ENCODE data around the gene FOXP1.
"Not testable (repeated sequence)": the region's sequence is repeated elsewhere in the genome, so short reads cannot be mapped to it uniquely, and the experiment has no call there.

FOXP1 gene

DNA sequence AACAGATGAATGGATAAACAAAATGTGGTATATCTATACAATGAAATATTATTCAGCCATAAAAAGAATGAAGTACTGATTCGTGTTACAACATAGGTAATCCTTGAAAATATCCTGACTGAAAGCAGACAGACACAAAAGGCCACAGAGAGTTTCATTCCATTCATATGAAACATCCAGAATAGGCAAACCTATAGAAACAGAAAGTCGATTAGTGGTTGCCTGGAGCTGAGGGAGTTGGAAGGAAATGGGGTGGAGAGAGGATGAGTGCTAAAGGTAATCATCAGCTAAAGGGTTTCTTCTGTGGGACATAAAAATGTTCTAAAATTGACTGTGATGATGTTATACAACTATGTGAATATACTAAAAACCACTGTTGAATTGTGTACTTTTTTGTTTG, 22.9 kb downstream of the FOXP1 start:
- no peak for DNase-seq

DNA sequence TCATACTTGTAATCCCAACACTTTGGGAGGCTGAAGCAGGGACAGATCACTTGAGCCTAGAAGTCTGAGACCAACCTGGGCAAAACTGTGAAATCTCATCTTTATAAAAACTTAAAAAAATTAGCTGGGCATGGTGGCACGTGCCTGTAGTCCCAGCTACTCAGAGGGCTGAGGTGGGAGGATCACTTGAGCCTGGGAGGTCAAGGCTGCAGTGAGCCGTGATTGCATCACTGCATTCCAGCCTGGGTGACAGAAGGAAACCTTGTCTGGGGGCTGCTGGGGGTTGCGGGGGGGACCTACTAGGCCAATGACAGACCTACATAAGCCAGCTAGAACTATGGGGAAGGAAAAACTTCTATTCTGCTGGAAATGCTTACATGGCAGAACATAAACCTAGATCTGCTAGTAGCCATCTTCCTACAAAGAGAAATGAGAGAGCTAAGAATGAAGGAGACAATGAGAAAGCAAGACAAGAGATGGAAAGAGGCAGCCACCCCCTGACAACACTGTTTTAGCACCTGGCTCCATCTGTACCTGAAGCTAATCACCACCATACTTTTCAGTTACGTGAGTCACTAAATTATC, 23.9 kb downstream of the FOXP1 start:
- no peak for DNase-seq

DNA sequence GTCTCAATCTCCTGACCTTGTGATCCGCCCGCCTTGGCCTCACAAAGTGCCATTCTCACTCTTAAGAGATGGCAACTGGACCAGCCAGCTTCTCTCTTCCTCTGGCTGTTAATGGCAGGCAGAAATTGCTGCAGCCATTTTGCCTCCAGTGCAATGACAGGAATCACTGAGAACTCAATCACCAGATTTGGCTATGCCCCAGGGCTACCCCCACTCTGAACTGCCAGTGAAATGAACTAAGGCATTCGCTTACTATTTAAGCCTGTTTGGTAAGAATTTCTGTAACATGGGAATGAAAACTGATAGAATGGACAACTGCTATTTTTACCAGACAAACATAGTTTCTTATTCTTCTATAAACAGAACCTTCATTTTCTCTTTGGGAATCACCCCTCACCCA, 24.5 kb downstream of the FOXP1 start:
- DNase-seq, result no peak

DNA sequence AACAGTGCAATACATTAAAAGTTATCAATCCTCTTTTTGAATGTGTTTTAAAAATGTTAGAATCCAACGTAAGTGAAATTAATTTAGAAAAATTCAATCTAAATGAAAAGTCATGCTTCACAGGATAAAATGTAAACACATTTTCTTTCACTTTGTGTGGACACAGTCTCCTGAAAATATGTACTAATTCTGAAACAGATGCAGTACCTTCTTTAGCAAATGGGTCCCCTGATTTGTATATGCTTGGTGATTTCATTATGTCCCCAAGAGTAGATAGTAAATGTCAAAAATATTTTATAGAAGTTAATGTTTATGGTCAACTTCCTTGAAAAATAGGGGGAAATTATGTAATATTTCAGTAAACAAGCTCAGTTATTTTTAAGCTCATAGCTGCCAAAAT, 28.9 kb downstream of the FOXP1 start:
- no peak for DNase-seq

DNA sequence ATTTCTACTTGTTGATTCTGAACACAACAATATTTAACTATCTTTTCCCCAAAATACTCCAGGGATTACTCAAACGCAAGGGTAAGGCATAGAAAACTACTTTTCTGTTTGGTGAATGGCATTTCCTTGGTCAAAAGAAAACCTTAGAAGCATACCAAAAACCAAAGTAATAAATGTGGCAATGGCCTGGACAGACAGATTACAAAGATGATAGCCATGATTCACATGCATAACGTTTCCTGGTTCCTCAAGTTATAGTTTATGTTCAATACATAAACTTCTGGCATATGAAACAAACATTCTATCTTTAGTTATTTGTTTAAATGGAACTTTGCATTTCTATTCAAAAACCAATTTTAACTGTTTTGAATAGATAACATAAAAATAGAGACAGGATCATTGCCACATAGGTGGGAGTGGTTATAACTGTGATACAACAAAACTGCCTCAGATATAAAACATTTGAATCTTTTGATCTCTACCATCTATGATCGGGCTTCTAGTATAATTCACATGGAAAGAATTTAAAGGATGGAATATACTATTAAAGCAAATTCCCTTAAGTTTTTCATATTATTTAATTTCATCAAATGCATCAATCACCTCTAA, 32.1 kb downstream of the FOXP1 start:
- no peak for DNase-seq

DNA sequence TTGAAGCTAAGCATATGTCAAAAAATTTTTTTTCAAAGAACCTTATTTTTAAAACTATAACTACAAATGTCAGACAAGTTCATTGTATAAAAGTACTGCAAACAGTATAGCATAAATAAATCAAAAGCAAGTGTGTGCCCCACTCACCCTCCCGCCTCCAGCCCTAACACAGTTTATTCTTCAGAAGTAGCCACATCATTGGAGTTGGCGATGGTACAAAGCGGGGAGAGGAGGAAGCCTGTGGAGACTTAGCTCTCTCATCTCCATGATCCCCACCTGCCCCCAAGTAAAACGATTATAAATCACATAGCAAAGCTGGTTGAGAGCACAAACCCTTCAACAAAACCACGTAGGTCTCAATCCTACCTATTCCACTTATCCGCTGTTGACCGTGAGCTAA, 33.6 kb downstream of the FOXP1 start:
- DNase-seq, result no peak

DNA sequence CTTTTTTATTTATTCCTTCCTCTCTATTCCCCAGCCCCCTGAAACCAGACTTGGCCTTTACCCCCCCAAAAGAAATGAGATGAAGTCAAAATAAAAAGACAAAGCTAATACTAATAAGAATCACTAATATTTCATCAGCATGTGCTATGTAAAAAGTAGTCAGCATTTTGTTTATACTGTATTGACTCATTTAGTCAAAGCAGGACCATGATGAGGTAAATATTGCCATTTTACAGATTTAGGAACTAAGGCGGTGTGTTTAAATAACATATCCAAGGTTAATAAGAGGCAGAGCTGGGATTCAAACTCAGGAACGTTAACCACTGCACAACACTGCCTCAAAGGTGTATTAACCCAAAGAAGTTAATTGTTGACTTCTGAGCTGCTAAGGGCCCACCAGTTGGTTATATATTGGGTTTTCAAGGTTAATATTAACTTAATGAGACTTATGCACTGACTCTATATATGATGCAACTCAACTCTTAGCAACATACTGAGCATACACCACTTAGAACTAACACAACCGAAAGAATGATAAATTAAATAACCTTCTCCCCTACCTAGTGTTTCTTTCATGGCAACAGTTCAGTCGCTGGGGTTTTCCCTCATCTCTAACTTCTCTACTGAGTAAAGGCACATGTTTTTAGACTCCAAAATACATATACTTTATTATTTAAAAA, 34.7 kb downstream of the FOXP1 start:
- DNase-seq, result no peak

DNA sequence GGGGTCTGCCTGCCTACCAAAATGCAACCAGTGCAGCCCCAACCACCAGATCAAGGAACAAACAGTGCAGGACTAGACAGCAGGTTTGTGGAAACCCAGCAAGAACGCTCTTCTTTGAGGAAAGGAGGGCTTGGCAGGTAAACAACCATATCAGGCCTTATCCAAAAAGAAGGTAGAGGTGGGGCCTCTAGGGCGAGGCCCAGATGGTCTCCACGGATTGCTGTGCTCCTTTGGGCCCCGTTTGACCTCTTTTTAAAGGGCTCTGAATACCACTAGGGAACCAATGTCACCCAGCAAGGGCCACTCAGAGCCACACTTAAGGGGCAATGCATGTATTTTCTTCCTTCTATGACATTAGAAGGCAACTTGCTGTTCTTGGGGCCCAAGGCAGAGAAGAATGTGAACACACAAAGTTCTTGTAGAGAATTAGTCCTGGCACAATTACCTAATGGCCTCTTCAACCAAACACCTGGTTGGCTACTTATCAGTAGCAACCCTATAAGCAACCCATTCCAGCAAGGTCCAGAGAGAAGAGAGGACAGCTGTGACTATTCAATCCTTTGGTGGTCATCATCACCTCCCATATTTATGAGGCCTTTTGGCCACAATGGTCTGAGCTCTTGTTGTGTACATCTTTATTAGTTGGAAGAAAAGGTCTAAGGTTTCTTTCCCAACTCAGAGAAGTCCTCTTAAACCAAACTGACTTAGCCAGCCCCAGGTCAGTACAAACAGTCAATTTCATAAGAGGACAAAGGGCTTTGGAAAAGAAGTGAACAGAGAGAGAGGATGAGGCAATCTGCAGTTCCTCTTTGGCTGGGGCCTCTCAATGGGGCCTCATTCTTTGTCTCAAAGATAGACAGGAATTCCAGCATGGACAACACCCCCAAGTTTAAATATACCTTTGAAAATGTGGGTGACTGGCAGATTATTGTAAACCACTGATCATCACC, 36.0 kb downstream of the FOXP1 start:
- DNase-seq, result no peak

DNA sequence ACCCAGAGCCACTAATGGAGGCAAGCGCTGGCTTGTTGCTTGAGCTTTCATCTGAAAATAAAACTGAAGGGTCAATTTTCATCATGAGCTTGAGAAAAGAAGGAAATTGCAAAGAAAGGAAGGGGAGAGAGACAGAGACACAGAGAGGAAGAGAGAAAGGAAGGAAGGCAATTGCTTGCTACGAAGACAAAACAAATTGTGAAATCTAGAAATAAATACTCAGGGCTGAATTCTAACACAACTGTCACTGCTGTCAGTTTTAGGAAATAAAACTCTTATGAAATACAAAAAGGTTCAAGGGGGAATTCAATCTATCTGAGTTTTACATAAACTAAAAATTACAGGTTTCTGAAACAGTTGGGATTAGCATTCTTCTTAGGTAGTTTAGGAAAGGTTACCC, 36.7 kb downstream of the FOXP1 start:
- DNase-seq, result no peak

DNA sequence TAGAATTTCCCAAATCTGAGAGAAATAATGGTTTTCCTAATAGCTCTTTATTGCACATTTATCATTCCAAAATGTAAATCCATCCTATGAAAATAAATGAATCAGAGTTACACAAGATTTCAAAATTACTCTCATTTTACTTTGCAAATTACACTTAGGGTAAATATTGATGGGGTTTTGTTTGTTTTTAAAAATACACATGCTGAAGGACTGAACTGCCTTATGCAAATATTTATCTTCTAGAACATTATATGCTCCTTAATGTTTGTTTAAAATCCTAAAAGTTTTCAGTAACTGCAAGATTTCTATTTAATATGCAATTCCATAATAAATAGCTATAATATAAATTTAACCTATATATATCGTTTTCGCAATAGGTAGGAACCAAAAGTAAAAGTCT, 38.2 kb downstream of the FOXP1 start:
- no peak for DNase-seq

DNA sequence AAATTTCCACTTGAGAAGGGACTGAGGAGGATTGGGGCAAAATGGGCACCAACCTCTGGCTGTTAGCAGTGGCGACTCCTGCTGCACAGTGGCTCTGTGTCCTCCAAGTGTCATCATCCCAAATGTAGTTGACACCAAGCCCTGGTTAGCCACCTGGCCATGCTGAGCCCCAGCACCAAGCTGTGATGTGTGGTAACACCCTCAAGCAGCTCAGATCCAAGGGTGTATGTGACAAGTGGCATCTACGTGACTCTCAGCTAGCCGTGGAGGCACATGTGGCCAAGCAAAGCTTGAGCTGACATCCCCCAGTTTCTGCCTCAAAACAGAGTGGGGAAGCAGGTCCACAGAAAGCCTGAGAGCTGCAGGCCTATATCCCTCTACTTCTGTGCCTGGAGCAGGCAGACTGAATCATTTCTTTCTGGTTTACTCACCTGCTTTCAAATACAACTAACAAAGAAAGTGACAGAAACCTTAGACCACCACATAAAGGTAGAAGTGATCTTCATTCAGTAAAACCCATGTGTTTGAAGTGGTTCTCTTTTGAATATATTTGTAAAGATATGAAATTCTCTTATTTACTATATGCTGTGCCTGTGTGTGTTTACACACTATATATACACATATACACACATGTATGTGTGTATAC, 40.0 kb downstream of the FOXP1 start:
- DNase-seq, result no peak

DNA sequence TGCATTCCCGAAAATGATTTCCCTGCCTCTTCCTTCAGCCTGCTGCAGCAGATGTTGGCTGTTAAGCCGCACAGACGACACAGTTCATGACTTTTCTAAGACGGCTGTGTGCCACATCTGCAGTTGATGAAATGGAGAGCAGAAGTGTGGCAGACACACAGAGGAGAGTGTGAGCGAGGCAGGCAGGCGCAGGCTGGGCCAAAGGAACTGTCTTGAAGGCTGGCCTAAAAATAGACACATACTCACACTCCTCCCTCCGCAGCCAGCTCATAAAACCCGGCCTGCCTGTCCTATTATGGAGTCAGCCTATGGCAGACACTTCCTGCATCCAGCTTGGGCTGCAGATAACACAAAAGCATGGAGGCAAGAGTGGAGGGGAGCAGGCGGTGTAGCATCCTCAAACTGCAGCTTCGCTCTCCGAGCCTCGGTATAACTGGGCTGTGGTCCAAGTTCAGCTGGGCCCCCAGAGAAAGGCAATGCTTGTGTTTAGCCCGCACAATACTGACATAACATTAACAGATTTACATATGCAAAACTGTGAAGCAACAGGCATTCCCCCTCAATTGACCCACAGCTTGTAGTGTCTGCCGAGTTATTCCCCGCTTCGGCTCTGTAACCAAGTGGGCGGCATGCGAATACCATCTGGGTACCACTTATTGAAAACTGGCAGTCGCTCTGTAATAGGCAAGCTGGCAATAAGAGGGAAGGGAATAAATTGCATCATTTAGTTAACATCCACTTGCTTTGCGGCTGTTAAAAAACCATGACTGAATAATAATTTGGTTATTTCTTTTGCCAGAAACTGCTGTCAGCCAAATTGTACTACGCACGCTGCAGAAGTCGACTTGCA, 40.8 kb downstream of the FOXP1 start:
- no peak for DNase-seq

DNA sequence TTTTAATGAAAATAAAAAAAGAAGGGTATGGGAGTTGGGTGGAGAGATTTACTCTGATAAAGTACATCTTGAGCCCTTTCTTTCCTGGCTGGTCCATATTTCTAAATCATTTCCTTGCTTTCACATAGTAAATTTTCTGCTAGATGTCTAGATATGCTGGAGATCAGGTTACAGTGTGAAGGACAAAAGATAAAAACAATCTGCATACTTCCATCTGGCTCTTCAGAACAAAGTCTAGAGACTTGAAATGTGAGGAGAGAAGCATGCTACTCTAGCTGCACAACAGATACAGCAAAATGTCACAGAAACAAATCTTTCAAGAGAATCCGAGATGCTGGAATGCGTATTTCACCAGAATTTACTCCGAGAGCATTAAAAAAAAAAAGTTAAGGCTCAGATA, 42.2 kb downstream of the FOXP1 start:
- DNase-seq, result no peak

DNA sequence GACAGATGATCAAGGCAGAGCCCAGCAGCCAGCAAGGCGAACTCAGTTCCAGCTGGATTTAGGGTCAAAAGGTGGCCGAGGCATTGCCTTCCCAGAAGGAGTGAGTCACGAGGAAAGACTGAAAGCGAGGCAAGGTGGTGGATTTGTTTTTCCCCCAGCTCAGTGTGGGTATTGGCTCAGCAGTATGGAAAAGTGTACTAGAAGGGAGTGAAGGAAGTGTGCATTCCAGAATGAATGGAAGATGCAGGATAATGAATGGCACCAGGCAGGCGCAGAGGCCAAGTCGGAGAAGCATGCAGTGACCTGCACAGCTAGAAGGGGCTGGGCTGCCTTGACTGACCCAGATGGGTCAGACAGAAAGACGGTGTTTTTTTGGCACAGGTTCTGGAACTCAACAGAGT, 46.3 kb downstream of the FOXP1 start:
- no peak for DNase-seq

DNA sequence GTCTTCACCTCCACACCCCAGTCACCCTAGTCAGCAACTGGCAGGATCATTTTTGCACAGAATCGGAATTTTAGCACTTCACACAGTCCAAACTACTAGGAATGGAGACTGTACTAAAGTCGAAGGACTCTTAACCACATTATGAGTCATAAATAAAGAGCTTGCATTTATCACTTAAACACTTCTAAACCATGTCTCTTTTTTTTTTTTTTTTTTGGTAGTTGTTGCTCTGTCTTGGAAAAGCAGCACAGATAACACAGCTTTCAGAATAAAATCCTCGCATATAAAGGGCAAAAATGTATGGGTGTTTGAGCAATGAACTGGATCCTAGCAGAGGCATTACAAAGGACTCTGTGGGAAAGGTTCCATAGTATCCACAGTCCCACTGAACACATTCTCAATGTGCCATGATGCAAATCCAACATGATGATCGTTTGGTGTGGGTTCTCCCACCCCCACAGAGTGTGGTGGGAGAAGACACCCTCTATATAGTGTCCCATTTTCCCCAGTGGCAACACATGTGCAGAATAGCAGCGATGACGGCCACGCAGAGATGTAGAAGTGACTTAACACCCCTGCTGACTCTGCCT, 47.1 kb downstream of the FOXP1 start:
- no peak for DNase-seq

DNA sequence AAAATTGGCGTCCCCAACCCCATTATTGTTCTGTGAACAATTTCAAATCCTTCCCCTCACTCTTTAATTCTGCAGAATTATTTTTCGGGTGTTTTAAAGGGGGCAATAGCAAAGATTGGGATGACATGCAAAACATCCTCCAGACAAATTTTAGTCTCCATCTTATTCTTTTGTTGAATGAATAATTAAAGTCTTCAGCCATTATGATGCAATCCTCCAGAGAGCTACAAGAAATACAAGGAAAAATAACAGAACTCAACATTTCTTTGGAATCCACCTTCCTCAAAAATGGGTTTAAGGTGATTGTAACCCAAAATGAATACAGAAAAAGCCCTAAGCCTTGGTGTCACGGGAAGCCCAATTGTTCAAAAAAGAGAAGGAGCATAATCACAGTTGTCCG, 49.9 kb downstream of the FOXP1 start:
- no peak for DNase-seq

DNA sequence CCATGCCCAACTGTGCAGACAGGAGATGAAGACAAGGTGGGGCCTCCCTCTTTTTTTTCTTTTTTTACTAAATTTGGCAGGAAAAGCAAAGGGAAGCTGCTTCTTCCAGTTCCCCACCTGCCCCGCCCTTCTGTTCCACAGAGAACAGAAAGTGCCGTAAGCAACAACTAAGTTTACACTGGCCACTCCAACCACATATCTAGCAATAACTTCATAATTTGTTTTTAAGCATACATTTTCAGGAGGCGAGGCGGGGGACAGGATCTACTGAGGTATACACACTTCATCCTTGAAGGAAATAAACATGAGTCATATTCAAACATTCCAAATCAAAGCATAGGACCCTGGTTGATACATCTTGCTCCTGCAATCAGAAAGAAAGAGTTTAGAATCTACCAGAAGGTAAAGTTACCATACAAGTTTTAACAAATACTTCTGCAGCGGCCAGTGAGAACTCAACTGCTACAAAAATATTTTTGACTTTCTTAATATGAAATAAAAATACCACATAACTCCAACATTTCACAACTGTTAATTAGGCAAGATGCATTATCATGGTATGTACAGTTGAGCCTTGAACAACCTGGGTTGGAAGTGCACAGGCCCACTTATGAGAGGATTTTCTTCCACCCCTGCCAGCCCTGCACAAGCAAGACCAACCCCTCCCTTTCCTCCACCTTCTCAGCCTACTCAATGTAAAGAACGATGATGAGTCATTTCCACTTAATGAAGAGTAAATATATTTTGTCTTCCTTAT, 50.7 kb downstream of the FOXP1 start:
- no peak for DNase-seq

DNA sequence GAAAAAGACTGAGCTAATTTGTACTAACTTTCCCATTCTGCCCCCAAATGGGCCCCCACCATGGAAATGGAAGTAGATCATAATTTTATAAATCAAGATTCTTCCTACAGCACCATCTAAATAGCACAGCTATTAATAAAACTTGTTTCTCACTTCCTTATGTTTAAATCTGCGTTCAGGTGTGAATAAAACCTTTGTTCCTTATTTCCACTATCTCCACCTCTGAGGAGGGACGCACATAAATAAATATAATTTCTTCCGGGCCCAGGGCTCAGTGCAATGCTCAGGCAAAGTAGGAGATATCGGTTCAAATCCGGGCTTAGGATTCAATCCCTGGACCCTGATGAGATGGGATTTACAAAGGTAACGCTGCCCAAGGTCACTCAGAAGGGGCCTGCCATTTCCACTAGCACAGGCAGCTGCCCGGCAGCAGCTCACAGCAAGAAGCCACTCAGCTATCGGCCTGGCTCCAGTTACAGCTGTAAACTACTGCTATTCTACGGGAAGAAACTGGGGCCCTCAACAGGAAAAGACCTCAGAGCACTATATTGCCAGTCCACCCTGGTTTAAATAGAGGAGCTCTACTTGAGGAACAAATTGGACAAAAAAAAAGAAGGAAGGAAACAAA, 52.5 kb downstream of the FOXP1 start:
- no peak for DNase-seq

DNA sequence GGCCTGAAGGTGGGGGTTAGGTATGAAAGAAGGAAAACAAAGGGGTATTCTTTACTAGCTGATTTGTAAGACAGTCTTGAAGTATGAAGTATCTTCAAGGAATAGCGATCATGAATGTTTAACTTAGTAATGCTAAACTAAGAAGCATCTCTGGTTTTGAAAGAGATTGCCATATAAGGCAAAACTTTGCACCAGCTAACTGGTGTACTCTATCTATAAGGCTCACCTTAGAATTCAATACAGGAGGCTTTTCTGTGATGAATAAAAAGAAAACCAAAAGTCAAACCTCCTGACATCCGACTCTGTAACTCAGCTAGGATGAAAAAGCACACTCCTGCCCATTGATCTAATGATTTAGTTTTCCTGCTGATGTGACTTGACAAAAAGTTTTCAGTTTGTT, 54.7 kb downstream of the FOXP1 start:
- no peak for DNase-seq

DNA sequence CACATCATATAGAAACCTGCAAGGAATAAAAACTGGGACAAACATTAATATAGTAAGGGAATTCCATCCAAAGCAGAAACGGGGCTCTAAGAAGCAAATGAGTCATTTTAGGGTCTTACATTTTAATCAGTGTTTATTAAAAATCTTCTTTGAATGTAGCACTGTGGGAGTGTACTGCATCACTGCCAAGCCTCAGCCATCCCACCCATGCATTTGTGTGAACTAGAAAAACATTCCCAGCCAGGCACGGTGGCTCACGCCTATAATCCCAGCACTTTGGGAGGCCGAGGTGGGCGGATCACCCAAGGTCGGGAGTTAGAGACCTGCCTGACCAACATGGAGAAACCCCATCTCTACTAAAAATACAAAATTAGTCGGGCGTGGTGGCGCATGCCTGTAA, 57.1 kb downstream of the FOXP1 start:
- not testable (repeated sequence) for DNase-seq

All from activated CD4-positive, alpha-beta T cell treated with anti-CD3 and anti-CD28 coated beads, Interleukin-2, amount 50 U/mL, for 4 hours (primary cell).